GM12801 (cell line): ENCODE measurements around the gene POLR2E.

Source experiments
- CTCF ChIP-seq: IDR thresholded peaks from one replicate; pipeline ENCODE4 v1.5.1; 2011; ENCODE audit warnings: control low read depth; ENCODE audit not compliant: insufficient read length; ENCODE audit errors: extremely low read depth

The POLR2E gene

GRCh38 chr19:1136621-1137317, 41.6 kb upstream of the POLR2E start:
- no peak for TF ChIP-seq CTCF

GRCh38 chr19:1136201-1136600, 41.0 kb upstream of the POLR2E start:
- TF ChIP-seq CTCF: no peak

GRCh38 chr19:1135454-1135853, 40.3 kb upstream of the POLR2E start:
- no peak for TF ChIP-seq CTCF

GRCh38 chr19:1134431-1134830, 39.3 kb upstream of the POLR2E start:
- TF ChIP-seq CTCF: no peak

- TF ChIP-seq CTCF: no peak
These were observed 38.3 kb upstream of the POLR2E start for GRCh38 chr19:1133471-1133929.

- no peak for TF ChIP-seq CTCF
These were observed 37.6 kb upstream of the POLR2E start for GRCh38 chr19:1132552-1133383.

- TF ChIP-seq CTCF: no peak
These were observed 36.8 kb upstream of the POLR2E start for GRCh38 chr19:1131718-1132551.
